ENCODE data around the gene SH3RF1. TPM values are rescaled to one million over a fixed set of nuclear protein-coding genes. Genes with fewer than 3 reads are reported as not detected.
A peak's percentile ranks its signal among the peaks of the same experiment; 100 is the strongest.

The SH3RF1 gene
- total and polyA plus RNA-seq, 2 of the 8 experiments (the other 6 are each of a cell fraction or from before 2014, with no cell fraction given), result 6.9 to 15.1 TPM

DNA sequence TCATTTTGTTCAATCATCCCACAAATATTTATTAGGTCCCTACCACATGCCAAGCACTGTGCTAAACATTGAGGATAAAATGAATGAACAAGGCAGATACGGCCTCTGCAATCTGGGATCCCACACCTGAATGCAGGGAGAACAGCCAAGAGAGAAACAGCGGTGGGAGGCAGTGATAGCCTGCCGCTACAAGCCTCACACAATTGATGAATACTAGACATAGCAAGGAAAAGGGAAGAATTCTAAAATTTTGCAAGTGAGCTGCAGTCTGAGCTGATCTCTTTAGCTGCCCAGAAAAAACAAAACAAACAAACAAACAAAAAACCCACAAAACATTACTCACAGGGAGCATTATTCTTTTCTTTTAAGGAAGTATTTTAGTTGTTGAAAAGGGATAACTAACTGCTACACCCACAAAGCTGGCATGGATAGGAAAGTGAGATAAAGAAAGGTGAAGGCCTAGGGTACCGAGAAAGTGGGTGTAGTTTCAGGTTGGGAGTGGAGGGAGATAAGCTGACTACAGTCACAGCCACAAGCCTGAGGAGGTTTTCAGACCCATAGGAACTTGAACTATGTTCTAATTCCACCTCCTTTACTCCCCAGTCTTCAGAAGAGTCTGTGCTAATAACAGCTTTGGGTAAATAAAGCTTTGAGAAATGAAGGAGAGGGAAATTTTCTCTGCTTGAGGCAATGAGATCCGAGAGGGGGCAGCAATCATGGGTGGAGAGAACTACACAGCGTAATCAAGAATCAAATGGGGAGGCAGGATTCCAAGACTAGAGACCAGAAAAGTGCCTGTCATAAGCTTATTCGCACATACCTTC, 85.4 kb downstream of the SH3RF1 start:
- 83% methylated on average over 7 of the region's 7 CpGs; no CpG with 5 or more reads in 1 of the 2 experiments for whole genome bisulfite sequencing, 2 experiments (ENCODE audit: extremely low coverage in 1 of 2, insufficient coverage in 1 of 2, insufficient read length in 1 of 2, insufficient replicate concordance in 2 of 2, low coverage in 1 of 2, low lambda C conversion rate in 2 of 2, missing lambda C conversion rate in 1 of 2)
- DNase-seq (ENCODE audit: low read depth in 1 of 2, low spot score in 2 of 2) (no peak), FAIRE-seq (no peak)
- Histone ChIP-seq H2AFZ (ENCODE audit: low read length) (no peak overlapping the region), H3K79me1 (ENCODE audit: low read depth, low read length) (no peaks in the 10 kb centered on the region; the same call in none of the 2 replicates), H2BK120ac (replicated peaks; ENCODE audit: low read depth, low read length) (no peak overlapping the region), H4K91ac (replicated peaks; ENCODE audit: insufficient read length, low read length) (no peak overlapping the region), H3K9me3 (ENCODE audit: insufficient read depth in 2 of 2, low read depth in 1 of 2, low read length in 1 of 2) (no peaks in the 10 kb centered on the region), H3K79me2 (ENCODE audit: control insufficient read depth in 1 of 2, insufficient read depth in 2 of 2, low read length in 2 of 2) (peaks cover 0 to 6% of the 10 kb centered on the region in 2 experiments; a peak in 1 of 4 replicates), H2BK15ac (ENCODE audit: low read length) (no peak overlapping the region), H2BK5ac (ENCODE audit: low read depth, low read length) (no peak overlapping the region), H3K27ac (ENCODE audit: low read depth, low read length) (no peak overlapping the region), H4K8ac (ENCODE audit: extremely low read depth, insufficient read depth, low read length) (no peak overlapping the region; the same call in 1 of the 2 replicates), H3K4me1 (replicated peaks in 1 of 4; ENCODE audit: control insufficient read depth in 3 of 4, insufficient read depth in 4 of 4, low read length in 3 of 4) (peaks cover 0 to 4% (median 0%) of the 10 kb centered on the region in 4 experiments; a peak in 2 of 7 replicates), H2BK20ac (ENCODE audit: low read length) (no peak overlapping the region), H3K18ac (ENCODE audit: extremely low read depth, low read length) (no peak overlapping the region), H3K4me3 (ENCODE audit: extremely low read depth in 1 of 4, insufficient read depth in 2 of 4, low read depth in 3 of 4, low read length in 4 of 4) (no peak overlapping the region), H3K4ac (replicated peaks; ENCODE audit: insufficient read length, low read depth, low read length) (no peak overlapping the region), H3K23ac (ENCODE audit: insufficient read length) (no peak overlapping the region), H3K23me2 (ENCODE audit: low read depth, low read length) (no peaks in the 10 kb centered on the region), H4K5ac (ENCODE audit: insufficient read length, low read depth, low read length) (no peak overlapping the region), H3K14ac (ENCODE audit: insufficient read length) (no peak overlapping the region), H3K9ac (replicated peaks in 1 of 4; ENCODE audit: extremely low read depth in 1 of 4, low read depth in 3 of 4, low read length in 3 of 4) (no peak overlapping the region), H3K4me2 (ENCODE audit: insufficient read depth in 1 of 2, low read depth in 2 of 2, low read length in 2 of 2) (no peak overlapping the region), H3K36me3 (ENCODE audit: control insufficient read depth in 2 of 4, insufficient read depth in 4 of 4, low read length in 3 of 4) (no peaks in the 10 kb centered on the region), H2BK12ac (ENCODE audit: low read depth, low read length) (no peak overlapping the region), H3K56ac (replicated peaks; ENCODE audit: insufficient read length, low read depth, low read length) (no peak overlapping the region), H4K20me1 (replicated peaks in 1 of 2; ENCODE audit: control insufficient read depth in 1 of 2, insufficient read depth in 2 of 2, low read length in 2 of 2) (no peaks in the 10 kb centered on the region), H3K27me3 (replicated peaks in 1 of 4; ENCODE audit: control insufficient read depth in 3 of 4, extremely low read depth in 1 of 4, insufficient read depth in 3 of 4, low read length in 3 of 4) (no peaks in the 10 kb centered on the region), H2AK5ac (ENCODE audit: low read depth, low read length) (no peak overlapping the region)
- no peak for TF ChIP-seq CHD1 (IDR thresholded peaks at IDR 0.05; ENCODE audit: low read depth, low read length)
- TF ChIP-seq, protein P1, sequence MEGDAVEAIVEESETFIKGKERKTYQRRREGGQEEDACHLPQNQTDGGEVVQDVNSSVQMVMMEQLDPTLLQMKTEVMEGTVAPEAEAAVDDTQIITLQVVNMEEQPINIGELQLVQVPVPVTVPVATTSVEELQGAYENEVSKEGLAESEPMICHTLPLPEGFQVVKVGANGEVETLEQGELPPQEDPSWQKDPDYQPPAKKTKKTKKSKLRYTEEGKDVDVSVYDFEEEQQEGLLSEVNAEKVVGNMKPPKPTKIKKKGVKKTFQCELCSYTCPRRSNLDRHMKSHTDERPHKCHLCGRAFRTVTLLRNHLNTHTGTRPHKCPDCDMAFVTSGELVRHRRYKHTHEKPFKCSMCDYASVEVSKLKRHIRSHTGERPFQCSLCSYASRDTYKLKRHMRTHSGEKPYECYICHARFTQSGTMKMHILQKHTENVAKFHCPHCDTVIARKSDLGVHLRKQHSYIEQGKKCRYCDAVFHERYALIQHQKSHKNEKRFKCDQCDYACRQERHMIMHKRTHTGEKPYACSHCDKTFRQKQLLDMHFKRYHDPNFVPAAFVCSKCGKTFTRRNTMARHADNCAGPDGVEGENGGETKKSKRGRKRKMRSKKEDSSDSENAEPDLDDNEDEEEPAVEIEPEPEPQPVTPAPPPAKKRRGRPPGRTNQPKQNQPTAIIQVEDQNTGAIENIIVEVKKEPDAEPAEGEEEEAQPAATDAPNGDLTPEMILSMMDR (IDR thresholded peaks at IDR 0.05; ENCODE audit: control extremely low read depth in 1 of 3, insufficient read depth in 1 of 3, low read depth in 1 of 3, low read length in 3 of 3), result 0 out of 4 replicates have a peak, but pooled peaks of 1 of the 3 experiments have one; percentile 4
- CTCF ChIA-PET (ENCODE audit: partially characterized antibody), result interaction anchor here (0.6 to 1.6 kb wide), 7 partner anchors 9 to 353 kb away, joined by 3 to 11 read pairs (median 3); no protein-coding TSS in a partner anchor
- POLR2A ChIA-PET (ENCODE audit: partially characterized antibody), result no interaction called here
